DOHH2 (cell line): ENCODE measurements around the gene TOMM34.

ENCODE experiments used
- H3F3A ChIP-seq: fragments of 200-600 bp; sonication (generic), shearing (Covaris generic); 2 replicates; pipeline ENCODE4 v1.6.0; 2016; ENCODE audit warnings: antibody characterized with exemption, mild to moderate bottlenecking; ENCODE audit not compliant: control insufficient read depth, insufficient read depth
- H3K27ac ChIP-seq: fragments of 200-600 bp; sonication (generic); 2 replicates; pipeline ENCODE4 v1.5.1; 2014; ENCODE audit warnings: low read depth, mild to moderate bottlenecking, low read length, moderate library complexity
- H3K27me3 ChIP-seq: fragments of 200-600 bp; sonication (generic); 2 replicates; pipeline ENCODE4 v1.6.1; 2014; ENCODE audit warnings: mild to moderate bottlenecking, low read length, mixed read lengths; ENCODE audit not compliant: control insufficient read depth
- H3K36me3 ChIP-seq: fragments of 200-600 bp; sonication (generic); 2 replicates; pipeline ENCODE4 v1.6.1; 2014; ENCODE audit warnings: mild to moderate bottlenecking, low read length, moderate library complexity, mixed read lengths; ENCODE audit not compliant: control insufficient read depth
- H3K4me1 ChIP-seq: fragments of 200-600 bp; sonication (generic); 2 replicates; pipeline ENCODE4 v1.6.1; 2014; ENCODE audit warnings: mild to moderate bottlenecking, low read length, mixed read lengths; ENCODE audit not compliant: control insufficient read depth
- H3K4me2 ChIP-seq: fragments of 200-600 bp; sonication (generic); 2 replicates; pipeline ENCODE4 v1.6.0; 2014; ENCODE audit warnings: mild to moderate bottlenecking, low read length, moderate library complexity
- H3K4me3 ChIP-seq: fragments of 200-600 bp; sonication (generic); 2 replicates; pipeline ENCODE4 v1.5.1; 2014; ENCODE audit warnings: mild to moderate bottlenecking, low read length, mixed read lengths
- H3K79me2 ChIP-seq: fragments of 200-600 bp; sonication (generic); 2 replicates; pipeline ENCODE4 v1.6.1; 2014; ENCODE audit warnings: mild to moderate bottlenecking, low read length, mixed read lengths; ENCODE audit not compliant: control insufficient read depth
- H3K9me2 ChIP-seq: fragments of 200-600 bp; sonication (generic); replicated peaks from 2 replicates; pipeline ENCODE4 v1.6.1; 2014; ENCODE audit warnings: mild to moderate bottlenecking, low read length, mixed read lengths; ENCODE audit not compliant: control insufficient read depth
- H3K9me3 ChIP-seq: fragments of 200-600 bp; sonication (generic); 2 replicates; pipeline ENCODE4 v1.6.1; 2014; ENCODE audit warnings: antibody characterized with exemption, low read length, mixed read lengths; ENCODE audit not compliant: control insufficient read depth, insufficient read depth
- H4K20me1 ChIP-seq: fragments of 200-600 bp; sonication (generic); 2 replicates; pipeline ENCODE4 v1.6.0; 2014; ENCODE audit warnings: low read depth, mild to moderate bottlenecking, antibody characterized with exemption, low read length, moderate library complexity; ENCODE audit not compliant: control insufficient read depth, insufficient read depth
- CTCF ChIP-seq: fragments of 200-600 bp; sonication (generic); IDR thresholded peaks from one replicate; pipeline ENCODE4 v1.5.1; 2014; ENCODE audit warnings: antibody characterized with exemption, mild to moderate bottlenecking, low read depth, low read length; ENCODE audit not compliant: poor library complexity, severe bottlenecking
- EZH2phosphoT487 ChIP-seq: fragments of 200-600 bp; sonication (generic); IDR thresholded peaks from 2 replicates; pipeline ENCODE4 v1.6.1; 2017; ENCODE audit warnings: borderline replicate concordance, mild to moderate bottlenecking, antibody characterized with exemption, low read length, moderate library complexity, mixed read lengths

TOMM34 gene

GRCh38 chr20:44967207-44967807 lies 7.1 kb upstream of the TOMM34 start:
- Histone ChIP-seq H3K4me2 (peak overlapping the region; percentile 89), H3K27me3 (no peaks in the 10 kb centered on the region), H3K79me2 (peaks cover 68% of the 10 kb centered on the region), H3K9me3 (no peaks in the 10 kb centered on the region), H3F3A (peaks cover 20% of the 10 kb centered on the region), H3K4me1 (peaks cover 67% of the 10 kb centered on the region), H3K4me3 (peak overlapping the region; percentile 95), H3K36me3 (peaks cover 52% of the 10 kb centered on the region), H3K9me2 (no peaks in the 10 kb centered on the region), H4K20me1 (peaks cover 8% of the 10 kb centered on the region; the same call in 1 of the 2 replicates), H3K27ac (peak overlapping the region; percentile 88)
- no peak for TF ChIP-seq EZH2phosphoT487
- no peak for TF ChIP-seq CTCF

- Histone ChIP-seq H3F3A (peaks cover 20% of the 10 kb centered on the region), H3K9me2 (no peaks in the 10 kb centered on the region), H3K27ac (peak within 1 kb of the TSS; percentile 88), H3K9me3 (no peaks in the 10 kb centered on the region), H3K79me2 (peaks cover 57% of the 10 kb centered on the region), H3K4me1 (peaks cover 69% of the 10 kb centered on the region), H3K27me3 (no peaks in the 10 kb centered on the region), H4K20me1 (peaks cover 8% of the 10 kb centered on the region; the same call in 1 of the 2 replicates), H3K4me2 (peak within 1 kb of the TSS; percentile 89), H3K4me3 (peak within 1 kb of the TSS; percentile 95), H3K36me3 (peaks cover 42% of the 10 kb centered on the region)
- TF ChIP-seq CTCF, result peak; percentile 68
- TF ChIP-seq EZH2phosphoT487, result no peak
Observed at GRCh38 chr20:44966030-44966961, 6.1 kb upstream of the TOMM34 start, which contains the start of gene STK4. STK4 (plus strand) TSS chr20:44966512; CDS start chr20:44966569, 57 bp downstream.

- H3K79me2 ChIP-seq, result peaks cover 51% of the 10 kb centered on the region
- H3K9me2 ChIP-seq, result no peaks in the 10 kb centered on the region
- peaks cover 22% of the 10 kb centered on the region for H3F3A ChIP-seq
- H3K27me3 ChIP-seq, result no peaks in the 10 kb centered on the region
- H3K4me2 ChIP-seq, result peak overlapping the region; percentile 89
- no peak for TF ChIP-seq EZH2phosphoT487
- TF ChIP-seq CTCF, result no peak
- no peaks in the 10 kb centered on the region for H3K9me3 ChIP-seq
- H3K4me1 ChIP-seq, result peaks cover 69% of the 10 kb centered on the region
- H3K27ac ChIP-seq, result peak overlapping the region; percentile 88
- H3K4me3 ChIP-seq, result peak overlapping the region; percentile 95
- H4K20me1 ChIP-seq, result peaks cover 5% of the 10 kb centered on the region; the same call in 1 of the 2 replicates
- peaks cover 36% of the 10 kb centered on the region for H3K36me3 ChIP-seq
Observed at GRCh38 chr20:44965651-44966029, 5.4 kb upstream of the TOMM34 start.
